ENCODE data around the gene TUBB6.

- TF ChIP-seq TARDBP (IDR thresholded peaks at IDR 0.05) (no peak), BHLHE40 (IDR thresholded peaks at IDR 0.05; ENCODE audit: borderline replicate concordance) (no peak), FOXM1 (IDR thresholded peaks at IDR 0.05; ENCODE audit: borderline replicate concordance) (no peak), SP1 (IDR thresholded peaks at IDR 0.05) (no peak), FOXA1 (IDR thresholded peaks at IDR 0.05) (no peak), NFRKB (IDR thresholded peaks at IDR 0.05) (no peak), FOXK2 (IDR thresholded peaks at IDR 0.05) (no peak), HDGF (IDR thresholded peaks at IDR 0.05; ENCODE audit: borderline replicate concordance) (no peak), SUZ12 (IDR thresholded peaks at IDR 0.05) (no peak), L3MBTL2 (conservative IDR thresholded peaks at IDR 0.05) (no peak), PKNOX1 (IDR thresholded peaks at IDR 0.05) (no peak)
Measured at GRCh38 chr18:12283666-12284065, 24.4 kb upstream of the TUBB6 start.

All from HEK293T (cell line).